GM18526 (cell line): Measurements from ENCODE around the gene NXNL1.
A peak's percentile ranks its signal among the peaks of the same experiment; 100 is the strongest.

Experiments used
- POLR2A ChIP-seq: IDR thresholded peaks from 3 replicates; pipeline ENCODE4 v1.6.1; 2011; ENCODE audit not compliant: insufficient read length; ENCODE audit errors: extremely low read depth

Gene NXNL1

GRCh38 chr19:17470068-17470841, 9.5 kb upstream of the NXNL1 start, which contains the start of gene SLC27A1:
Gene SLC27A1 (plus strand): TSS chr19:17470524. CDS start chr19:17470541, 17 bp downstream.
- TF ChIP-seq POLR2A, result peak; percentile 16

DNA sequence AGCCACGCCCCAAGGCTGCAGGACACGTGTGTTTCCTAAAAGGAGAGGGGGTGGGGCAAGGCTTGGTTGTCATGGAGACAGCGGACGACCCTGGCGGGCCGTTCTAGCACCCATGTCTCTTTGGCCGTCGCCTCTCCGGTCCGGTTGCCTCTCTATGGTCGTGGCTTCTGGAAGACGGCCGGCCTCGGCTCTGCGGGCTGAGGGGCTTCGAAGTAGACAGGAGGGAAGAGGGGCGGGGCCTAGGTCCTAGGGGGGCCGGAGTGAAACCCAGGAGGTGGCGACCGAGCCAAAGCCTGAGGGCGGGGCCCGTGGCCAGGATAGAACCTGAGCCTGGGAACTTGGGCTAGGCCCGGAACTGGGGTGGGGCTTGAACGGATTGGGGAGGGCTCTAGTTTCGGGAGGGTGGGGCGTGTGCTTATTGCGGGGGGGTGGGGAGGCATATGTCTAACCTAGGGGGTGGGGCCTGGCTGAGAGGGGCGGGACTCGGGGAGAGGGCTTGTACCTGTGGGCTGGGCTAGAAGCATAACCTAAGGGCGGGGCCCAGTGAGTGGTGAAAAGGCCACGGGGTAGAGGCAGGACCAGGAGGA, 8.8 kb upstream of the NXNL1 start:
- TF ChIP-seq POLR2A, result no peak

- TF ChIP-seq POLR2A, result no peak
These were observed 8.4 kb upstream of the NXNL1 start for GRCh38 chr19:17469092-17469480.

DNA sequence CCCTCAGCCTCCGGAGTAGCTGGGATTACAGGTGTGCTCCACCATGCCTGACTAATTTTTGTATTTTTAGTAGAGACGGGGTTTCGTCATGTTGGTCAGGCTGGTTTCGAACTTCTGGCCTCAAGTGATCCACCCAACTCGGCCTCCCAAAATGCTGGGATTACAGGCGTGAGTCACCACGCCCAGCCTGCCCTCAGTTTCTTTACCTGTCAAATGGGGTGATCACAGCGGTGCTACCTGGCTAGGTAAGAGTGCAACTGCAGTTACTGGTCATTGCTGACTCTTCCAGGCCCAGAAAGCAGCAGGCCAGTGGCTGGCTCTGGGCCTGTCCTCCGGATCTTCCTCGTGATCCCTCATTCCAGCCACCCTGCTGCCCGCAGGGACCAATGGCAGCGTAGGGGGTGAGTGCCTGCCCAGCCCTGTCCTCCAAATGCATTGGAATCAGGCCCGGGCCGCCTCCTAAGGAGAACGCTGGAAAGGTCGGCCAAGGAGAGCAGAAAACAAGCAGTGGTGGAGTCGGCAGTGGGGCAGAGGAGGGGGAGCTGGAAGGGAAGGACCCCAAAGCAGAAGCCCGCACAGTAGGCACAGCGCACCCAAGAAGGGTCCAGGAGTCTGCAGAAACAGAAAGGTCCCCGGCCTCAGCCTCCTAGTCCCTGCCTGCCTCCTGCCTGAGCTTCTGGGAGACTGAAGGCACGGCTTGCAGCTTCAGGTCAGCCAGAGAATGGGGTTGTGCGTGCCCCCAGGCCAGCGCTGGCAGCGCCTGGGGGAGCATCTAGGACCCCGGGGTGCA, 7.8 kb upstream of the NXNL1 start:
- TF ChIP-seq POLR2A, result no peak

GRCh38 chr19:17467471-17468301, 7.0 kb upstream of the NXNL1 start:
- TF ChIP-seq POLR2A, result no peak

GRCh38 chr19:17466487-17466850, 5.7 kb upstream of the NXNL1 start:
- TF ChIP-seq POLR2A, result no peak

- no peak for TF ChIP-seq POLR2A
These were observed 1.8 kb downstream of the NXNL1 start for GRCh38 chr19:17458970-17459369.

DNA sequence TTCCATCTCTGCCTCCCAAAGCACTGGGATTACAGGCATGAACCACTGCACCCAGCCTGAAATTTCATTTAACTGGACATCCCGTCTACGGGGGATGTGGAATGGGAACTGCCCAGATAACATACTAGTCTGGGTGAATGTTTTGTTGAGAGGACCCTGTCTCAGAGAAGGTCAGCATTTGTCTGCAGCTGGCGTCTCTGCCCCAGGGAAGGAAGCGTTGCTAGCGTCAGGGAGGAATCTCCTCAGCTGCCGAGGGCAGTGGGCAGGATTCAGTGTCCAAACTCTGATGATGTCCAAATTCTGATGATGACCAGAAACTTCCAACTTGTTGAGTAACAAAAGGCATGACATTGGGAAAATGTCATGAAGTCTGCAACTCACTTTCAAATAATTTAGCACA, 3.1 kb downstream of the NXNL1 start:
- TF ChIP-seq POLR2A, result no peak

- no peak for TF ChIP-seq POLR2A
These were observed 4.6 kb downstream of the NXNL1 start for GRCh38 chr19:17456127-17456526.

GRCh38 chr19:17455308-17456123, 5.2 kb downstream of the NXNL1 start:
- no peak for TF ChIP-seq POLR2A

- no peak for TF ChIP-seq POLR2A
These were observed 6.1 kb downstream of the NXNL1 start for GRCh38 chr19:17454576-17455071.

GRCh38 chr19:17451820-17452219, 8.9 kb downstream of the NXNL1 start:
- TF ChIP-seq POLR2A, result no peak

GRCh38 chr19:17450264-17451075, 10.3 kb downstream of the NXNL1 start:
- no peak for TF ChIP-seq POLR2A
